ENCODE data around the gene SLC30A5.
A peak's percentile ranks its signal among the peaks of the same experiment; 100 is the strongest.

SLC30A5 gene

GRCh38 chr5:69050214-69050613 lies 43.6 kb upstream of the SLC30A5 start:
- TF ChIP-seq CTCF (IDR thresholded peaks at IDR 0.05; ENCODE audit: unreplicated experiment in 3 of 3), result no peak
- Mint-ChIP-seq H3K27me3 (ENCODE audit: low read depth) (no peaks in the 10 kb centered on the region), H3K27ac (no peak overlapping the region), H3K9me3 (no peaks in the 10 kb centered on the region), H3K4me1 (peaks cover 10% of the 10 kb centered on the region), H3K4me3 (no peak overlapping the region), H3K36me3 (ENCODE audit: low read depth) (no peaks in the 10 kb centered on the region)

DNA sequence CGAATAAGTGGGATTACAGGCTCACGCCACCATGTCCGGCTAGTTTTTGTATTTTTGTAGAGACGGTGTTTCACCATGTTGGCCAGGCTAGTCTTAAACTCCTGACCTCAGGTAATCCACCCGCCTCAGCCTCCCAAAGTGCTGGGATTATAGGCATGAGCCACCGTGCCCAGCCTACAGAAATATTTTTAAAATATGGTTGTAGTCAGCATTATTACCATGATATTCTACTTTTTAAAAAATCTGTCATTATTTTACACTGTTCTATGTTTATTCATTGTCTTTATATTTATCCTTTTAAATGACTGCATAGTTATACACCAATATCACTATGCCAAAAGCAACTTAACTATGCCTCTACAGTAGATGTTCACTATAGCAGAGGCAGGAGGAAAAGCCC lies 41.6 kb upstream of the SLC30A5 start:
- Mint-ChIP-seq H3K27ac (no peak overlapping the region), H3K27me3 (ENCODE audit: low read depth) (no peaks in the 10 kb centered on the region), H3K36me3 (ENCODE audit: low read depth) (no peaks in the 10 kb centered on the region), H3K9me3 (no peaks in the 10 kb centered on the region), H3K4me1 (peaks cover 6% of the 10 kb centered on the region), H3K4me3 (no peak overlapping the region)
- TF ChIP-seq CTCF (IDR thresholded peaks at IDR 0.05; ENCODE audit: unreplicated experiment in 3 of 3), result no peak

GRCh38 chr5:69074664-69075521 lies 18.9 kb upstream of the SLC30A5 start:
- TF ChIP-seq CTCF (IDR thresholded peaks at IDR 0.05; ENCODE audit: unreplicated experiment in 3 of 3), result no peak
- Mint-ChIP-seq H3K4me3 (no peak overlapping the region), H3K9me3 (no peaks in the 10 kb centered on the region), H3K36me3 (ENCODE audit: low read depth) (no peaks in the 10 kb centered on the region), H3K4me1 (no peaks in the 10 kb centered on the region), H3K27ac (no peak overlapping the region), H3K27me3 (ENCODE audit: low read depth) (peaks cover 4% of the 10 kb centered on the region)

- Mint-ChIP-seq H3K4me1 (no peaks in the 10 kb centered on the region), H3K36me3 (ENCODE audit: low read depth) (no peaks in the 10 kb centered on the region), H3K4me3 (no peak overlapping the region), H3K27ac (peak overlapping the region in 2 of 3 experiments; percentile 10 to 37), H3K27me3 (ENCODE audit: low read depth) (peaks cover 4% of the 10 kb centered on the region), H3K9me3 (no peaks in the 10 kb centered on the region)
- TF ChIP-seq CTCF (IDR thresholded peaks at IDR 0.05; ENCODE audit: unreplicated experiment in 3 of 3), result no peak
Observed at GRCh38 chr5:69075522-69076179, 18.2 kb upstream of the SLC30A5 start.

- Mint-ChIP-seq H3K27me3 (ENCODE audit: low read depth) (peaks cover 4% of the 10 kb centered on the region), H3K27ac (no peak overlapping the region), H3K4me1 (no peaks in the 10 kb centered on the region), H3K36me3 (ENCODE audit: low read depth) (no peaks in the 10 kb centered on the region), H3K9me3 (no peaks in the 10 kb centered on the region), H3K4me3 (no peak overlapping the region)
- no peak for TF ChIP-seq CTCF (IDR thresholded peaks at IDR 0.05; ENCODE audit: unreplicated experiment in 3 of 3)
Observed at GRCh38 chr5:69078921-69079540, 14.8 kb upstream of the SLC30A5 start.
